ENCODE results near the gene RSU1.
"Not testable (repeated sequence)": the region's sequence is repeated elsewhere in the genome, so short reads cannot be mapped to it uniquely, and the experiment has no call there.

RSU1 gene

GRCh38 chr10:16817125-16818019 is at the start of gene RSU1:
RSU1 (minus strand) TSS chr10:16817424; CDS start chr10:16817081, 343 bp downstream.
- DNase-seq: peak; percentile 100

- no peak for DNase-seq
These were observed 49.5 kb upstream of the RSU1 start for GRCh38 chr10:16866541-16867275.

GRCh38 chr10:16865766-16866165 is 48.5 kb upstream of the RSU1 start:
- no peak for DNase-seq

DNA sequence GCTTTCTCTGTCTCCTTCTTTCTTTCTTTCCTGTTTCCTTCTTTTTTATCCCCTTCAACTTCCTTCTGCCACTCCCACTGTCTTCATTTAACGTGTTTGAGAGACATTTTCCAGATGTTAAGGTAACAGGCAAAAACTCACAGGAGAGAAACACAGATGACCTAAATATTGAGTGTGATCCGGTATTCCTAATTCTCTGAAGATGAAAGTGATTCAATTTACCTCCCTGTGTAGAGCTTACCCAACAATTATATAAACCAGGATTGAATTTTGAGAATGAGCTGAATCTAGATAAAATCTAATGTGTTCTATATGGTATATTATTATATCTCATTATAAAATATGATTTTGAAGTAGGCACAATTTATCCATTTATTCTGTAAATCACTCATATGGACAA is 46.5 kb upstream of the RSU1 start:
- DNase-seq: no peak

GRCh38 chr10:16857419-16857818 is 40.2 kb upstream of the RSU1 start:
- DNase-seq: no peak

- DNase-seq: no peak
These were observed 39.3 kb upstream of the RSU1 start for GRCh38 chr10:16856567-16856966.

DNA sequence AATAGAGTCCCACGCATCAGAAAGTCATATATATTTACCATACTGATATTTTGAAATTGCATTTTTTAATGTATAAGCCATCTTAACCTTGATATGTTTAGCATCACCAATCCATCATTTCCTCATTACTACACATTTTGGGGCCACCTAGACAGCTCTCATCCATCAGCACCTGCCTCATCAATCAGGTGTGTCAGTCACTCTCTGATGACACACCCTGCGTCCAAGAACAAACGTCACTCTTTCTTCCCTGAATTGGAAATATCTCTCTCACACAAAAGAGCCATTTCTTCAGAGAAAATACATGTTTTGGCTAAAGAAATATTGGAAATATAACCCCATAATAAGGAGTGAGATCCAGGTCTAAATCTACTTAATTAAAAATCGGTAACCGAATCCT is 38.9 kb upstream of the RSU1 start:
- DNase-seq: no peak

- DNase-seq: no peak
These were observed 37.4 kb upstream of the RSU1 start for GRCh38 chr10:16854623-16855022.

GRCh38 chr10:16853809-16854208 is 36.6 kb upstream of the RSU1 start:
- DNase-seq: no peak

GRCh38 chr10:16853201-16853600 is 36.0 kb upstream of the RSU1 start:
- peak; percentile 60 for DNase-seq

DNA sequence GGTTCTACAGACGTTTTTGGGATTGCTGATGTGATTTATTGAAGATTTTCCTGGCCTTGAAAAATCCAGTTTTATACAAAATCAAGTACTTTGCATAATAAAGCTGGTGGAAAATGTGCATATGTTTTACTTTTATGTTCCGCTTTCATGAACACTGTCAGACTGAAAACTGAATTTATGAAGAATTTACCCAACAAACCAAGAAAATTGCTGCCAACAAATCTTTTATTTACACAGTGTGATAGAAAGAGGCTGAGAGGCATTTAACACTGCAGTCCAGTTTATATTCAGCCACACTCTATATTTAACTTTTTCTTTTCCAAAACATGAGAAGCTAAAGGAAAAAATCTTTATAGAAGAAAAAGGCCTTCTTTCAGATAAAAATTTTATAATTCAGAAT is 35.4 kb upstream of the RSU1 start:
- DNase-seq: no peak

DNA sequence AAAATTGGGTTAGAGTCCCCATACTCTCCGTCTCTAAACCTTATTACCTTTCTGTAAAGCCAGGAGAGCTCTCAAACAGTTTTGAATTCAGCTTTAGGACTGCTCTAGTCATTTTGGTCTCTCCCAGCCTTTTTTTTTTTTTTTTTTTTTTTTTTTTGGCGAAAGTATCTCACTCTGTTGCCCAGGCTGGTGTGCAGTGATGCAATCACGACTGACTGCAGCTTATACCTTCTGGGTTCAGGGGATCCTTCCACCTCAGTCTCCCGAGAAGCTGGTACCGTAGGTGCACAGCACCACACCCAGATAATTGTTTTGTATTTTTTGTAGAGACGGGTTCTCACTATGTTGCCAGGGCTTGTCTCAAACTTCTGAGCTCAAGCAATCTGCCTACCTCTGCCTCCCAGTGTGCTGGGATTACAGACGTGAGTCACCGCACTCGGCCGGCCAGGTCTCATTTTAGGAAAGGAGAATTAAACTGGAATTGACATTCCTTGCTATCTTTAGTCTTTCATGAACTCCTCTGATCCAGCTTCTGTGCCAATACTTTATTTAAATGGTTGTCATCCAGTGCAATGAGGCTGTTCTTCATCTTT is 31.4 kb upstream of the RSU1 start:
- DNase-seq: no peak

DNA sequence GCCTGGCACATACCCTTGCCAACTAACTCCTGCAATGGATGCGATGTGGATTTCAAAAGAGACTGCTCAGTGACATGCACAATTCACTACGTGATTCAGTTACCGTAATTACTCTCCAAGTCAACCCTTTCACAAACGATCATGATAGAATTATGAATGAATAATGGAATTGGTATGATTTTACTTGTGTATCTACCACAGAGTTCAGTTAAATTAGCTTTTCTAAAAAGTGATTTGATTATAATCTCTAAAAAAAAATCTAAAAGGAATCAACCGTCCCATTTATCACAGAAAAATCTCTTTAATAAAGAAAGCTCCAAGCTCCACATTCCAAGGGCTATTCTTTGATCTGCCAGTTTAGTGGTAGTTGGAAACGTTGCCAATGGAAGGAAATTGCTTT is 30.4 kb upstream of the RSU1 start:
- DNase-seq: no peak

DNA sequence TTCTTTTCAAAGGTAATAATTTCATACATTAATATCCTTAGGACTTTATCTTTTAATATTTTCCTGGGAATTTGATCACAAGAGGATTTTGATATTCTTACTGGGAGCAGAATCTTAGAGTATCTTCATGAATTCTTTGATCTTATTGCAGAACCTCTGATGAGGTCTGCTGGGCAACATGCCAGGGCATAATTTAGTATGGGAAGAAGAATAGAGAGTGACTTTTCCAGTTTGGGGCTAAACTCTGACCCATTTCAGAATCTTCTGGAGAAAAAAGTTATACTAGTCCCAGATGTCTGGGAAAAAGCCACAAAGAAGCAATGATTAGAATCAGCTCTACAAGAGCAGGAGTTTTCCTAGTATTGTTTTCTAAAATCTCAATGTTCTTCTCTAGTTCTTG is 28.0 kb upstream of the RSU1 start:
- DNase-seq: no peak

DNA sequence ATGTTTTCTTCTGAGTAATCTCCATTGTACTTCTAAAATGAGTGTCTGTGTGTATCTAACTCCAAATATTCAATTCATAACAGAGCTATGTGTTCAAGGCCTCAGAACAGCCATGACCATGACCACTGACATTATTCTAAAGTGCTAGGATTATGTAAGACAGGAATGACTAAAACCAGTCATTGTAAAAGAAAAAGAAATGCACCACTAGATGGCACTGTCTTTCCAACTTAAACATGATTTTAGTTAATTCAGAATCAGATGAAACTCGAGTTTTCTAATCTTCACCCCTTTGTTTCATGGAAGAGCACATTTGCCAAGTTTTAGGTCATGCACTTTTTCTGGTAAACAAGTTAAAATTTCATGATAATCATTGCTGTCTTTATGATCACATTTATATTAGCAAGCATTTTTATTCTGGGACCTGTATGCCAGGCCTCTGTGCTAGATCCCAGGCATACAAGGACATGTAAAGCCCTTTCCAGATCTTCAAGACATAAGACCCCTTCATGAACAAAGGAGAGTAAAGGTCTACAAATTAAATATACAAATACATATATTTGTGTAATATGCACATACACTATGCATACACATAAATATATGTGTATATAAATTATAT is 26.1 kb upstream of the RSU1 start:
- DNase-seq: peak; percentile 91

- DNase-seq: no peak
These were observed 18.0 kb upstream of the RSU1 start for GRCh38 chr10:16835228-16835627.

DNA sequence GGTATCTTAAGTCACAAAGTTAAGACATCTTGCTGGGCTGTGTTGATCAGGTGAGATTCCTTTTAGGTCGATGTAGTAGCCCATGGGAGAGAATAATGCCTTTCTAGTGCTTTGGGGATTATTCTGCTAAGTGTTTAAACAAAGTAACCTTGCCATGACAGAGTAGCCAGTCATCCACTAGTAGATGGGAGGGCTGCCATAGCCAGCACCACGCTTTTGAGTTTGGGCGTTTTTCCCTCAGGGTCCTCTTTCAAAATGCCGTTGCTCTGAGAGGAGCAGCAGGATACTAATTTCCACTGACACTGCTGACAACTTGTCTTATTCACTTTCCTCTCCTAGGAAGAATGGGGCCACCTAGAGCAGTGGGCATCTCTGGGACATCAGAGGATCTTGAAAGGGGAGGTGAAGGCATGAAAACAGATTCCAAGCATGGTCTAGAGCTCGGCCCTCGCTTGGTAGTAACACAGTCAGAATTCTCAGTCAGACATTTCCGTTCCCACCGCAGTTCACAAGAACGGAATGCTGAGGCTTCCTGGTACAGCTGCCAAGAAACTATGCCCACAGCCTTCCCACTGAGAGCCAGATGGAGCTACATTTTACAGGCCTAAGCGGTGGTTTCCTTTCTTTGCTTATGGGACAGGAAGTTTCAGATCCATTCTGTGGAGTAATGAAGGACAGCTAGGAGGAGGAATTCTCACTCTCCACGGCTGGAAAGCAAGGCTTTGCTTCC is 15.3 kb upstream of the RSU1 start:
- DNase-seq: no peak

- no peak for DNase-seq
These were observed 11.5 kb upstream of the RSU1 start for GRCh38 chr10:16828701-16829175.

DNA sequence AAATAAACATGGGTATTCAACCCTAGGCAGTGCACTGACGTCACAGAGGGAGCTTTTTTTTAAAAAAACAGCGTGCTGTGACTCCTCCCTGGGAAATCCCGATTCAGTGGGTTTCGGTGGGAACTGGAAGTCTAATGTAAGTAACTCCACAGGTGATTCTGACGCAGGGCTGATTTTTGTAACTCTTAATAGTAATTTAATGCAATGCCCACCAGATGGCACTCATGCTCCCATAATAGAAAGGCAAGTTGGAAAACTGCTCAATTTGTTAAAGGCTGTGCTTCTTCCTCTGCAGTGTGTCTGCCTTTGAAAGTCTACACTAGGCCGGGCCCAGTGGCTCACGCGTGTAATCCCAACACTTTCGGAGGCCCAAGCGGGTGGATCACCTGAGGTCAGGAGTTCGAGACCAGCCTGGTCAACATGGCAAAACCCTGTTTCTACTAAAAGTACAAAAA is 10.9 kb upstream of the RSU1 start:
- DNase-seq: peak; percentile 90

DNA sequence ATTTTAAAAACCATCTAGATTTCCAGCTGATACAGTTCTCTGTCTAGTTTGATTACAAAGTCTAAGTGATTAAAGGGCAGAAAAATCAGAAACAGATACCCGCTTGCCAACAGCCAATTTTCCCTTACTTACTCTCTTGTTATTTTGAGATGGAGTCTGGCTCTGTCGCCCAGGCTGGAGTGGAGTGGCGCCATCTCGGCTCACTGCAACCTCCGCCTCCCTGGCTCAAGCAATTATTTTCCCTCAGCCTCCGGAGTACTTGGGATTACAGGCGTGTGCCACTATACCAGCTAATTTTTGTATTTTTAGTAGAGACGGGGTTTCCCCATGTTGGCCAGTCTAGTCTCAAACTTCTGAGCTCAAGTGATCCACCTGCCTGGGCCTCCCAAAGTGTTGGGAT is 10.2 kb upstream of the RSU1 start:
- DNase-seq: not testable (repeated sequence)

DNA sequence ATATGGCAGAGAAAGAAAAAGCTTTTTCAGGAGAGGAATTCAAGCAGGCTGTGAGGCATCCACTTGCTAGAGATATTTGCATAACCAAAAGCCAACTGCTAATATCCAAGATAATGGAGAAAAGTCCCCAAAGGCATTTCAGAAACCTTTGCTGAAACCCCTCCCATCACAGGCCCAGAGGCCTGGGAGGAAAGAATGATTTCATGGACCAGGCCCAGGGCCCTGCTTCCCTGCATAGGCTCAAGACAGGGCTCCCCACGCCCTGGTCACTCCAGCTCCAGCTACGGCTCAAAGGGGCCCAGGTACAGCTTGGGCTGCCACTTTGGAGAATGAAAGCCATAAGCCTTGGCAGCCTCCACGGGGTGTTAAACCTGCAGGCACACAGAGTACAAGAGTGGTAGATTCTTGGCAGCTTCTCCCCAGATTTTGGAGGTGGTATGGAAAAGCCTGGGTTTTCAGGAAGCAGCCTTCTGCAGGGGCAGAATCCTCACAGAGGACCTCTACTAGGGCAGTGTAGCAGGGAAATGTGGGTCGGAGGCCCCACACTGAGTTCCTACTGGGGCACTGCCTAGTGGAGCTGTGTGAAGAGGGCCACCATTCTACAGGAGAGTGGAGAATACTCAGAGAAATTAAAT is 5.6 kb upstream of the RSU1 start:
- DNase-seq: no peak

- DNase-seq: no peak
These were observed 4.8 kb upstream of the RSU1 start for GRCh38 chr10:16822027-16822426.
